Stimulated activated CD4-positive, alpha-beta T cell treated with anti-CD3 and anti-CD28 coated beads, Interleukin-15, amount 100 ng/mL, for 1 hour (primary cell): ENCODE data around the gene HABP2.

Source experiments
- DNase-seq, 2 donors: peaks; one replicate each; pipeline ENCODE4 v3.0.0-alpha.2; 2020; ENCODE audit warnings: low read depth in 1 of 2, low spot score in 1 of 2

Gene HABP2

DNA sequence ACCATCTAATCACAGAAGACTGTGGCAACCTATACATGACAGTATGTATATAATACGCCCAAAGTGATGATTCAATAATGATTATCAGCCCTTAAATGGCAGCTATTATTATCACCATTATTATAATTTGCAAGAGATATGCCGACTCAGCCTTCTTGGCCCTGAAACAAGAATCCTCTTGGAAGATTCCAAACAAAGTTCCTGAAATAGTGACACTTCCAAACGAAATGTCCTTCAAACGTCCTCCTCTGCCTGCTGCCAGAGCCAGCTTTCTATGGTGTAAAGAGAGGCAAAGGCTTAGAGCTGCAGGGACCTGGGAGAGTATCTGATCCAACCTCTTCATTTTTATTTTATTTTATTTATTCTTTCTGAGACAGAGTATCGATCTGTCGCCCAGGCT lies 75.0 kb downstream of the HABP2 start:
- no peak for DNase-seq

DNA sequence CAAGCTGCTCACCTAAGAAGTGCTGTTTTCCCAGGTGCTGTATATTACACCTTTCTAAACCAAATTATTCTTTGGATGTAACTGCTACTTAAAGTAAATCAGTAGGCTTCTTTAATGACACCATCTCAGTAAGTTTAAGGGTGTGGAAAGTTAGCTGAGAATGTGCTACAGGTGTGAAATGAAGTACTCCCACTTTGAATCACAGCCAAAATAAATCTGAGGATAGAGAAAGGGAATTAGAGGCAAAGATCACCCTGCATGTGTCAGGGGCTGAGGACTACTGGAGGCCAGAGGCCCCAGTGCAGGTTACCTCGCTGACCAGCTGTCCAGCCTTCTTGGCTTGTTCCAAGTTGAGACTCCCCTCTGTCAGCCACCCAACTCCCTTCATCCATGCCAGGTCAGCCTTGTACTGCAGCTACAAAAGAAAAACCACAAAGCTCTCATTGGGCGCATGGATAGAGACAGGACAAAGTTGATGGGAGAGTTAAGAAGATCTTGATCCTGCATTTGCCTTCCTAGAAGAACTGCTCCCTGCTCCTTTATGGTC lies 75.8 kb downstream of the HABP2 start:
- no peak for DNase-seq

DNA sequence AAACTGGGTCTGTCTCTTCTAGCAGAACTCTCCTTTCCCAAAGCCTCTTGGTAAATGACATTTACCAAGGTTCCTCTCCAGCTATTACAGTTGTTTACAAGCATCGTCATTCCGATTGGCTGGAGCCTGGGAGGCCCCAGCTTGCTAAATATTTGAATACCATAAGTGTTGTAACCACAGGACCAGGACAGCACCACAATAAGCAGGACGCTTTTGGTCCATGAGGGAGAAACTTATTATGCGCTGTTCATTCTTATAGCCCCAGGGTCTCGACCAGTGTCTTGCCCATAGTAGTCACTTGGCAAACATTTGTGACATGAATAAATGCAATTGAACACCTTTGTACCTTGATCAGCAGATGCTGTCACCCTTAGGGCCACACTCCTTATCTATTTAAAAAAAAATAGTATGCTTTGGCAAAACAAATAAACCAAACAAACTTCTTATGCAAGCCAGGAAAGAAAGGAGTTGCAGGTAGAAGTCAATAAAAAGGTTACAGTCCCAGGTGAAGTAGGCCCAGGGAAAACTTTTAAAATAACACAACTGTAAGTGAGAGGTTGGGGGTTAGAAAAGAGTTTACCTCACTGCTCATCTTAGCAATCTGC lies 78.2 kb downstream of the HABP2 start:
- no peak for DNase-seq

DNA sequence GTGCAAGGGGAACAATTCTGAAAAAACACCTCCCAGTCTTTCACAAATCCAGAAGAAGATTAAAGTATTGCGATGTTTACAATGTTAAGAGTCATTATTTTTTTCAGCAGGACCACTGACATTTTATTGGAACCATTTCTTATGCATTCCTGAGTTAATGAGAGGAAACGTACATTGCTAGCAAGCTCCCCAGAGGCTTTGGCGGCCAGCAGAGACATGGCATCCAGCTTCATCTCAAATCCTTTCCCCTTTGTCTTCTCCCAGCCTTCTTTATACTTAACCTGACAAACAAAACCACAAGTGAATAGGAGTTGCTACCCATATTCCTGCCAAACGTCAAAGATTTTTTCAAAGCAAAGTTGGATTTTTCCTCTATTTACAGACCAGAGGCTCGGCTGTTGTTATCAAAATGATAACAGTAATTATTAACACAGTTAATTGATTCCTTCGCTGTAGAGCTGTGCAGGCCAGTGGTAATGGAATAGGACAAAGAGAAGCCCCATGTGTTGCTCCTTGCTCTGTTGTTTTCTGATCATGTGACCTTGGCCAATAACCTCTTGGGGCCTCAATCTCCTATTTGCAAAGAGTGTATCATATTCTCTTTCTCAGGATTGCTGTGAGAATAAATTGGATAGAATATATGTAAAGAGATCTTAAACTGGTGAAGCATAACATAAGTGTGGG lies 79.0 kb downstream of the HABP2 start:
- no peak for DNase-seq
